ENCODE data around the gene FAM174C. TPM values are rescaled to one million over a fixed set of nuclear protein-coding genes. Genes with fewer than 3 reads are reported as not detected.

The FAM174C gene
- polyA plus RNA-seq, 1 of the 3 experiments (the other 2 are of a cell fraction), result 78.0 TPM

DNA sequence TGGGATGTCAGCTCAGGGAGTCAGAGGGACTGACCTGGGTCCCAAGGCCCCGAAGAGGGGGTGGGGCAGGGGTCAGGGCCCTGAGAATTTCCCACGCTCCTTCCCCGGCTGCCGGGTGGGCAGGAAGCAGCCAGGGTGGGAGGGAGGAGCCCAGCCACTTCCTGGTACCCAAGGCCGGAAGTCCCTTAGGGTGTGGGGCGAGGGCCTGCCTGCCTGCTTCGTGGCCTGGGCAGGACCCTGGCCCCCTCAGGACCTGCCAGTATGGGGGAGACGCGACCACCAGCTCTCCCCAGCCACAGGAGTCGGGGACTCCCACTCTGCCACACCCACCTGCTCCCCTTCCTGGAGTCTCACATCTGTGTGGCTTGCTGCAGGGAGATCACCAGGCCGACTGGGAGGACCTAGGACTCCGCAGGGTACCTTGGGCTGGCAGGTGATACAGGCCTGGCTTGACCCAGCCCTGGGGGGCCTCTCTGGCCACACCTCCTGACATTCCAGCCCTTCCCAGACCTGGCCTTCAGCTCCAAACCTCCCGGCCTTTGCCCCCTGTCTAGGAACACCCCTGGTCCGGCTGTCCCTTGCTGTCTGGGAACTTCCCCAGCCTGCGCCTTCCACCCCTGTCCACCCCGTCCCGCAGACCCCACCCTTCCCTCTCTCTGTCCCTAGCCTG, 16.0 kb upstream of the FAM174C start (continued):
- no peak for TF ChIP-seq TAF1 (IDR thresholded peaks at IDR 0.05; ENCODE audit: borderline replicate concordance, low read depth, low read length)
- TF ChIP-seq FOXM1 (IDR thresholded peaks at IDR 0.05; ENCODE audit: low read depth), result no peak
- TF ChIP-seq NRF1 (IDR thresholded peaks at IDR 0.05; ENCODE audit: low read depth, low read length), result no peak
- no peak for TF ChIP-seq IRF3 (IDR thresholded peaks at IDR 0.05; ENCODE audit: low read depth, low read length)
- no peak for TF ChIP-seq RFX5 (IDR thresholded peaks at IDR 0.05; ENCODE audit: low read length)
- TF ChIP-seq FOXJ3 (CRISPR knock-in tag; IDR thresholded peaks at IDR 0.05), result no peak
- TF ChIP-seq NFIC (IDR thresholded peaks at IDR 0.05; ENCODE audit: borderline replicate concordance), result no peak
- peak; percentile 52 for TF ChIP-seq GABPA (IDR thresholded peaks at IDR 0.05; ENCODE audit: low read depth)
- TF ChIP-seq CHD2 (IDR thresholded peaks at IDR 0.05; ENCODE audit: low read length, partially characterized antibody), result no peak
- TF ChIP-seq GATA2 (CRISPR knock-in tag; IDR thresholded peaks at IDR 0.05), result no peak
- TF ChIP-seq SMC3 (IDR thresholded peaks at IDR 0.05; ENCODE audit: low read depth, low read length), result no peak
- no peak for TF ChIP-seq RCOR1 (IDR thresholded peaks at IDR 0.05; ENCODE audit: low read length)

DNA sequence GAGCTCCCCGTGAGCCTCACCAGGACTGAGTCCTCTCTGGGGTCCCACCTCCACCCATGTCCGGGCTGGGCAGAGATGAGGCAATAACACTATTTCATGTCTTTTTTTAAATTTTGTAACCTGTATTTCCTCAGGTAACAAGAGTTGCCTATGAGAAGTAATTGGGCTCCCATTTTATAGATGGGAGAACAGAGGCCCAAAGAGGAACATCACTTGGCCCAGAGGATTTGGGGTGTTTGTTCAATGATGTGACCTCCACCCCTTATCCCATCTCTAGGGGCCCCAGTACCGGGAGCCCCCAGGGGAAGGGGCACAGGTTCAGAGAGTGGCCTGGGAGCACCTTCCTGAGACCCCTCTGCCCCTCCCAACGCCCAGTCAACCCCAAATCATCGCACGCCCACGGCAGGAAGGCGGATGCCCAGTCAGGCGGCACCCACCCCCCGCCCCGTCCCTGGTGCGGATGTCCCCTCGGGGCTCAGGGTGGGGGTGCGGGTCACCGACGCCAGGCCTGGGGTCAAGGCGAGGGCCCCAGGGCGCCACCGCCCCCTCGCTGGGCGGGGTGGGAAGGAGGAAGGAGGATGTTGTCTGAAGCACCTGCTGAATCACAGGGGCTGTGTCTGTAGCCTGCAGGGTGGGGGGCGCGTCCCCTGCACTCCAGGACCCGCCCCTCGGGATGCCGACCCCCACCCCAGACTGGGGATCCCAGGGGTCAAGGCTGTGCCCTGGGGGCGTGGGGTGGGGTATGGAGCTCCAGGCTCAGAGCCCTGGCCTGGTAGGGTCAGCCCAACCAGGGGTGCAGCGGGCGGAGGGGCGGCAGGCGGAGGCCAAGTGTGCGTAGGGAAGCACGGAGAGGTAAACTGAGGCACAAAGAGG, 15.2 kb upstream of the FAM174C start:
- peaks cover 46 to 56% of the 10 kb centered on the region in 2 experiments for H3K4me1 ChIP-seq (ENCODE audit: control insufficient read depth in 1 of 2, insufficient read depth in 2 of 2, low read depth in 1 of 2, low read length in 1 of 2)
- H3K27ac ChIP-seq (ENCODE audit: low read depth in 2 of 2, low read length in 1 of 2), result peak overlapping the region; percentile 83 to 90
- POLR2A ChIA-PET, result interaction anchor here (0.8 to 4.8 kb wide), 3 partner anchors 9 to 16 kb away, joined by 4 to 34 read pairs (median 9); partner anchors contain the start of gene CIRBP
- H3K36me3 ChIP-seq (replicated peaks in 1 of 2; ENCODE audit: control insufficient read depth in 1 of 2, insufficient read depth in 2 of 2, low read length in 1 of 2), result peaks cover 23 to 35% of the 10 kb centered on the region in 2 experiments
- H3F3A ChIP-seq (replicated peaks; ENCODE audit: insufficient read depth), result peaks cover 55% of the 10 kb centered on the region
- H2AFZ ChIP-seq (ENCODE audit: low read depth), result no peak overlapping the region
- peaks cover 38% of the 10 kb centered on the region for H4K20me1 ChIP-seq (ENCODE audit: insufficient read depth)
- no peak for DNase-seq
- H3K79me2 ChIP-seq (ENCODE audit: insufficient read depth), result peaks cover 45% of the 10 kb centered on the region
- peak overlapping the region; percentile 66; the same call in 1 of the 2 replicates for H3K4me2 ChIP-seq
- H3K9ac ChIP-seq, result peak overlapping the region; percentile 51; the same call in 1 of the 2 replicates
- peak overlapping the region in 1 of 2 experiments; percentile 31; a peak in 1 of 4 replicates for H3K4me3 ChIP-seq (ENCODE audit: low read depth in 2 of 2, low read length in 1 of 2)
- CTCF ChIA-PET, result interaction anchor here (1.1 to 18.6 kb wide), 3 partner anchors 9 to 17 kb away, joined by 3 to 594 read pairs (median 13); partner anchors contain the start of genes ATP5F1D, CIRBP and MIDN
- H3K27me3 ChIP-seq (ENCODE audit: insufficient read depth), result no peaks in the 10 kb centered on the region
- no peaks in the 10 kb centered on the region for H3K9me3 ChIP-seq
- H3K9me2 ChIP-seq, result no peaks in the 10 kb centered on the region
- 34% methylated on average over 10 of the region's 33 CpGs for WGBS (ENCODE audit: low lambda C conversion rate)
- no peak; the same call in 1 of the 2 replicates for TF ChIP-seq JUND (IDR thresholded peaks at IDR 0.05)
- TF ChIP-seq ELF1 (IDR thresholded peaks at IDR 0.05), result 0 out of 2 replicates have a peak, but pooled peaks have one; percentile 25
- 0 out of 2 replicates have a peak, but pooled peaks have one; percentile 3 for TF ChIP-seq TEAD4 (IDR thresholded peaks at IDR 0.05; ENCODE audit: borderline replicate concordance, insufficient read depth)

All from SK-N-SH (cell line).